Thyroid gland (tissue), 4 donors: ENCODE measurements around the gene GCFC2. TPM values are rescaled to one million over a fixed set of nuclear protein-coding genes. Genes with fewer than 3 reads are reported as not detected.

Experiments
- DNase-seq, 2 donors: peaks; one replicate each; pipeline ENCODE4 v3.0.0-alpha.2; 2019
- H3K27ac ChIP-seq, 3 donors: fragments of 200-600 bp; sonication (generic); 1 replicate in 2 of 3; 2 replicates in 1 of 3; pipeline ENCODE4 v1.5.1; 2016 to 2019; ENCODE audit warnings: mild to moderate bottlenecking in 1 of 3, moderate library complexity in 1 of 3
- H3K27me3 ChIP-seq: fragments of 200-600 bp; sonication (generic); one replicate; pipeline ENCODE4 v1.5.1; 2019
- H3K36me3 ChIP-seq, 2 donors: fragments of 200-600 bp; sonication (generic); one replicate each; pipeline ENCODE4 v1.5.1; 2016 to 2019
- H3K4me1 ChIP-seq, 2 donors: fragments of 200-600 bp; sonication (generic); one replicate each; pipeline ENCODE4 v1.5.1; 2017 to 2019
- H3K4me3 ChIP-seq, 3 donors: fragments of 200-600 bp; sonication (generic); replicated peaks in 1 of 3; 1 replicate in 2 of 3; 2 replicates in 1 of 3; pipeline ENCODE4 v1.5.1; 2016; ENCODE audit warnings: mild to moderate bottlenecking in 1 of 3
- H3K9me3 ChIP-seq: fragments of 200-600 bp; sonication (generic); one replicate; pipeline ENCODE4 v1.5.1; 2017
- POLR2A ChIP-seq, 2 donors: fragments of 450-650 bp; IDR thresholded peaks; one replicate each; pipeline ENCODE4 v1.6.1; 2017; ENCODE audit warnings: antibody characterized with exemption in 2 of 2, mild to moderate bottlenecking in 2 of 2, moderate library complexity in 1 of 2
- WGBS, 2 donors: methylation state at CpG; one replicate each; pipeline ENCODE4 v1.1.5; 2017; 5-methylcytosine and 5-hydroxymethylcytosine counted together
- intact Hi-C: fragments of 100-400 bp; cut with DNase I; formaldehyde crosslinking; loops from one replicate; pipeline ENCODE4 v1.15.1; 2023
- total RNA-seq, 4 donors: library from RNA; depleted of rRNA; stranded (reverse); fragments of >200 nt; gene quantifications; one replicate each; pipeline ENCODE4 v1.2.3, GENCODE V29; 2016
- TF ChIP-seq, protein P1 (sequence below), 6 experiments: fragments of 200-600 bp in 3 of 6; fragments of 450-650 bp in 3 of 6; sonication (generic) in 3 of 6; IDR thresholded peaks; one replicate each; pipeline ENCODE4 v1.5.1; 2016 to 2019; ENCODE audit warnings: antibody characterized with exemption in 6 of 6, mild to moderate bottlenecking in 2 of 6, inconsistent platforms in 1 of 6, moderate library complexity in 1 of 6

GCFC2 gene
- total RNA-seq, 4 donors from 2014 or later: 38.2 to 47.8 (median 43.0) TPM

- no peaks in the 10 kb centered on the region for H3K4me1 ChIP-seq
- 79 to 80% methylated on average over 4 of the region's 4 CpGs for WGBS, 2 donors
- TF ChIP-seq POLR2A (IDR thresholded peaks at IDR 0.05): no peak
- TF ChIP-seq, protein P1, sequence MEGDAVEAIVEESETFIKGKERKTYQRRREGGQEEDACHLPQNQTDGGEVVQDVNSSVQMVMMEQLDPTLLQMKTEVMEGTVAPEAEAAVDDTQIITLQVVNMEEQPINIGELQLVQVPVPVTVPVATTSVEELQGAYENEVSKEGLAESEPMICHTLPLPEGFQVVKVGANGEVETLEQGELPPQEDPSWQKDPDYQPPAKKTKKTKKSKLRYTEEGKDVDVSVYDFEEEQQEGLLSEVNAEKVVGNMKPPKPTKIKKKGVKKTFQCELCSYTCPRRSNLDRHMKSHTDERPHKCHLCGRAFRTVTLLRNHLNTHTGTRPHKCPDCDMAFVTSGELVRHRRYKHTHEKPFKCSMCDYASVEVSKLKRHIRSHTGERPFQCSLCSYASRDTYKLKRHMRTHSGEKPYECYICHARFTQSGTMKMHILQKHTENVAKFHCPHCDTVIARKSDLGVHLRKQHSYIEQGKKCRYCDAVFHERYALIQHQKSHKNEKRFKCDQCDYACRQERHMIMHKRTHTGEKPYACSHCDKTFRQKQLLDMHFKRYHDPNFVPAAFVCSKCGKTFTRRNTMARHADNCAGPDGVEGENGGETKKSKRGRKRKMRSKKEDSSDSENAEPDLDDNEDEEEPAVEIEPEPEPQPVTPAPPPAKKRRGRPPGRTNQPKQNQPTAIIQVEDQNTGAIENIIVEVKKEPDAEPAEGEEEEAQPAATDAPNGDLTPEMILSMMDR (IDR thresholded peaks at IDR 0.05): no peak
- no peaks in the 10 kb centered on the region for H3K9me3 ChIP-seq
- DNase-seq: no peak
- H3K27me3 ChIP-seq: no peaks in the 10 kb centered on the region
- H3K27ac ChIP-seq: no peak overlapping the region
- H3K36me3 ChIP-seq: no peaks in the 10 kb centered on the region
- intact Hi-C loops: no loop called here
- H3K4me3 ChIP-seq: no peak overlapping the region
Observed at GRCh38 chr2:75621228-75621627, 89.5 kb downstream of the GCFC2 start.

GRCh38 chr2:75619956-75620740 lies 90.6 kb downstream of the GCFC2 start:
- no peaks in the 10 kb centered on the region for H3K36me3 ChIP-seq
- TF ChIP-seq POLR2A (IDR thresholded peaks at IDR 0.05): no peak
- no peaks in the 10 kb centered on the region for H3K4me1 ChIP-seq
- H3K9me3 ChIP-seq: no peaks in the 10 kb centered on the region
- intact Hi-C loops: no loop called here
- H3K27ac ChIP-seq: no peak overlapping the region
- DNase-seq: no peak
- H3K27me3 ChIP-seq: no peaks in the 10 kb centered on the region
- WGBS, 2 donors: 90% methylated on average over 4 of the region's 4 CpGs
- H3K4me3 ChIP-seq: no peak overlapping the region

DNA sequence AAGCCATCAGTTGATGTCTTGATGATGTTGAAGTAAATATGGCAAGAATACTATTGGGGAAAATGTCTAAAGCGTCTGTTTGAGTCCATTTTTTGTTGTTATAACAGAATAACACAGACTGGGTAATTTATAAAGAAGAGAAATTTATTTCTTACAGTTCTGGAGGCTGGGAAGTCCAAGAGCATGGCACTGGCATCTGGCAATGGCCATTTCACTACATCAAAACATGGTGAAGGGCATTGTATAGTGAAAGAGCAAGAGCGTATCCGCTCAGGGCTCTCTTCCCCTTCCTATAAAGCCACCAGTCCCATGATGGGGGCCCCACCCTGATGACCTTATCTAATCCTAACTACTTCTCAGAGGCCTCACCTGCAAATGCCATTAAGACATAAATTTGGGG lies 93.8 kb downstream of the GCFC2 start:
- no peak for DNase-seq
- Histone ChIP-seq H3K9me3 (no peaks in the 10 kb centered on the region), H3K4me1 (no peaks in the 10 kb centered on the region), H3K27me3 (no peaks in the 10 kb centered on the region), H3K27ac (no peak overlapping the region), H3K36me3 (no peaks in the 10 kb centered on the region), H3K4me3 (no peak overlapping the region)
- TF ChIP-seq, protein P1 (IDR thresholded peaks at IDR 0.05): no peak
- TF ChIP-seq POLR2A (IDR thresholded peaks at IDR 0.05): no peak
- intact Hi-C loops: no loop called here
- 93 to 99% methylated on average over 3 of the region's 3 CpGs for WGBS, 2 donors

DNA sequence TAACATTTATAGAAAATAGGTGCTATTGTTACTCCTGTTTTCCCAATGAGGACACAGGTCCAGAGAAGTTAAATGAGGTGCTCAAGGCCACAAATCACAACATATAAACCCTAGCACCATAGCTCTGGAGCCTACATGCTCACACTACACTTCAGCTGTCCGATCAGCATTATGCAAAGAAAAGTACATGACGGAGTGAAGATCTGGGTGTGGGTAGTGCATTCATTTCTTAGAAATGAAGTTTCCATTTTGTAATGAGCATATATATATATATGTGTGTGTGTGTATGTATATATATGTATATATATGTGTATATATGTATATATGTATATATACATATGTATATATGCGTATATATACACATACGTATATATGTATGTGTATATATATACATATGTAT lies 94.3 kb downstream of the GCFC2 start:
- TF ChIP-seq POLR2A (IDR thresholded peaks at IDR 0.05): no peak
- TF ChIP-seq, protein P1 (IDR thresholded peaks at IDR 0.05): no peak
- no peaks in the 10 kb centered on the region for H3K36me3 ChIP-seq
- H3K9me3 ChIP-seq: no peaks in the 10 kb centered on the region
- H3K27ac ChIP-seq: no peak overlapping the region
- no peak overlapping the region for H3K4me3 ChIP-seq
- H3K27me3 ChIP-seq: no peaks in the 10 kb centered on the region
- no peak for DNase-seq
- intact Hi-C loops: no loop called here
- no peaks in the 10 kb centered on the region for H3K4me1 ChIP-seq
- 95 to 98% methylated on average over 4 of the region's 4 CpGs for WGBS, 2 donors

GRCh38 chr2:75614162-75614651 lies 96.5 kb downstream of the GCFC2 start:
- Histone ChIP-seq H3K27ac (no peak overlapping the region), H3K9me3 (no peaks in the 10 kb centered on the region), H3K27me3 (no peaks in the 10 kb centered on the region), H3K36me3 (no peaks in the 10 kb centered on the region), H3K4me3 (no peak overlapping the region), H3K4me1 (no peaks in the 10 kb centered on the region)
- intact Hi-C loops: loop anchor here (5.0 kb wide), 1 partner anchor 152 kb away; no protein-coding TSS in a partner anchor
- no peak for TF ChIP-seq POLR2A (IDR thresholded peaks at IDR 0.05)
- TF ChIP-seq, protein P1 (IDR thresholded peaks at IDR 0.05): no peak
- WGBS, 2 donors: 91 to 94% methylated on average over 5 of the region's 5 CpGs
- no peak for DNase-seq
